Measurements from ENCODE around the gene TLCD2.

The TLCD2 gene

GRCh38 chr17:1720856-1721386, 10.7 kb upstream of the TLCD2 start:
- no peak overlapping the region for H3K4me3 ChIP-seq (ENCODE audit: low read depth, low read length)
- DNase-seq (ENCODE audit: low read depth) = peak; percentile 74
- peak; percentile 99 for TF ChIP-seq CTCF (IDR thresholded peaks at IDR 0.05; ENCODE audit: low read depth, low read length, missing control alignments)

- no peak for TF ChIP-seq CTCF (IDR thresholded peaks at IDR 0.05; ENCODE audit: low read depth, low read length, missing control alignments)
- no peak for DNase-seq (ENCODE audit: low read depth)
- H3K4me3 ChIP-seq (ENCODE audit: low read depth, low read length) = peak overlapping the region; percentile 88
Measured at GRCh38 chr17:1718362-1719165, 8.4 kb upstream of the TLCD2 start.

- peak; percentile 99 for DNase-seq (ENCODE audit: low read depth)
- TF ChIP-seq CTCF (IDR thresholded peaks at IDR 0.05; ENCODE audit: low read depth, low read length, missing control alignments) = no peak
- peak overlapping the region; percentile 88 for H3K4me3 ChIP-seq (ENCODE audit: low read depth, low read length)
Measured at GRCh38 chr17:1716912-1717695, 6.9 kb upstream of the TLCD2 start.

GRCh38 chr17:1716076-1716911, 6.1 kb upstream of the TLCD2 start:
- no peak for TF ChIP-seq CTCF (IDR thresholded peaks at IDR 0.05; ENCODE audit: low read depth, low read length, missing control alignments)
- peak overlapping the region; percentile 88 for H3K4me3 ChIP-seq (ENCODE audit: low read depth, low read length)
- DNase-seq (ENCODE audit: low read depth) = peak; percentile 100

GRCh38 chr17:1715803-1716075, 5.6 kb upstream of the TLCD2 start:
- no peak for TF ChIP-seq CTCF (IDR thresholded peaks at IDR 0.05; ENCODE audit: low read depth, low read length, missing control alignments)
- peak overlapping the region; percentile 76 for H3K4me3 ChIP-seq (ENCODE audit: low read depth, low read length)
- DNase-seq (ENCODE audit: low read depth) = no peak

- TF ChIP-seq CTCF (IDR thresholded peaks at IDR 0.05; ENCODE audit: low read depth, low read length, missing control alignments) = no peak
- H3K4me3 ChIP-seq (ENCODE audit: low read depth, low read length) = peak overlapping the region; percentile 76
- no peak for DNase-seq (ENCODE audit: low read depth)
Measured at GRCh38 chr17:1714980-1715802, 5.0 kb upstream of the TLCD2 start.

Data from GM12864 (cell line).